Measurements from ENCODE around the gene SHISA9.

SHISA9 gene

GRCh38 chr16:12862941-12863340 lies 38.5 kb upstream of the SHISA9 start:
- Histone ChIP-seq H3K9ac (ENCODE audit: low read length) (no peak overlapping the region), H4K8ac (ENCODE audit: low read length) (no peak overlapping the region), H3K4me2 (ENCODE audit: low read length, poor library complexity, severe bottlenecking) (no peak overlapping the region), H3K18ac (ENCODE audit: low read depth in 1 of 2, low read length in 2 of 2) (no peak overlapping the region), H2AK5ac (ENCODE audit: low read length, severe bottlenecking) (no peak overlapping the region), H3K27ac (ENCODE audit: low read length, poor library complexity, severe bottlenecking) (no peak overlapping the region), H2BK120ac (ENCODE audit: low read depth, low read length) (no peak overlapping the region), H3K4me3 (ENCODE audit: insufficient read depth in 1 of 2, low read depth in 1 of 2, low read length in 2 of 2) (no peak overlapping the region), H4K91ac (ENCODE audit: low read length) (no peak overlapping the region), H2BK5ac (ENCODE audit: low read depth, low read length, poor library complexity, severe bottlenecking) (no peak overlapping the region), H2AFZ (ENCODE audit: low read depth, low read length) (no peak overlapping the region), H3K9me3 (ENCODE audit: control insufficient read depth, low read length) (no peaks in the 10 kb centered on the region), H3K4ac (ENCODE audit: low read depth in 1 of 2, low read length in 2 of 2) (no peak overlapping the region), H3K27me3 (ENCODE audit: control insufficient read depth in 1 of 2, insufficient read depth in 1 of 2, low read length in 2 of 2) (no peaks in the 10 kb centered on the region), H3K36me3 (ENCODE audit: control insufficient read depth in 1 of 2, insufficient read depth in 2 of 2, low read depth in 1 of 2, low read length in 2 of 2) (no peaks in the 10 kb centered on the region), H3K14ac (ENCODE audit: low read length in 2 of 2) (no peak overlapping the region), H3K4me1 (ENCODE audit: control insufficient read depth, insufficient read depth, low read depth, low read length) (peaks cover 2% of the 10 kb centered on the region), H3K23ac (ENCODE audit: low read length in 2 of 2) (no peak overlapping the region), H2BK15ac (ENCODE audit: low read depth, poor library complexity, severe bottlenecking) (no peak overlapping the region), H2BK12ac (ENCODE audit: low read length in 2 of 2) (no peak overlapping the region), H3K79me1 (replicated peaks; ENCODE audit: low read length, poor library complexity, severe bottlenecking) (no peaks in the 10 kb centered on the region)
- no peak for DNase-seq
- 100% methylated on average over 4 of the region's 5 CpGs for WGBS

- no peaks in the 10 kb centered on the region for H3K79me1 ChIP-seq (replicated peaks; ENCODE audit: low read length, poor library complexity, severe bottlenecking)
- no peak for DNase-seq
Measured at GRCh38 chr16:12866981-12867551, 34.3 kb upstream of the SHISA9 start.

DNA sequence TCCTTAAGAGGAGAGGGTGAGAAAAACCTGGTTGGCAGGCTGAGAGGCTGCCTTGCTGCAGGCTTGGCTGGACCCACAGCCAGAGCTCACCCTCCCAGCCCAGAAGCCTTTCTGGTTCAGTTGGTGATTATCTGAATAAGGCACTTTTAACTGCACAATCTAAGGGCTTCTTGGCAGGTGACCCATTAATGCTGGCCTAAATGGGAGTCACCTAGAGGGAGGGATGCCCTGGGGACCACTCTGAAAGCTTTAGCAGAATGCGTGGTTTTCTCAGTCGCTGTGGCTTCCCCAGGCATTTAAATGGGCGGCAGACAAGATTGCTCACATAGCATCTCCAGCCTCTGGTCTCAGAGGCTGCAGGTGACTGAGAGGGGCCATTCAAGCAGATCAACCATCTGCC lies 33.2 kb upstream of the SHISA9 start:
- no peak overlapping the region for H3K23ac ChIP-seq (ENCODE audit: low read length in 2 of 2)
- no peak overlapping the region for H2BK120ac ChIP-seq (ENCODE audit: low read depth, low read length)
- no peak overlapping the region for H2BK5ac ChIP-seq (ENCODE audit: low read depth, low read length, poor library complexity, severe bottlenecking)
- H3K4me2 ChIP-seq (ENCODE audit: low read length, poor library complexity, severe bottlenecking) = no peak overlapping the region
- no peak overlapping the region for H2BK12ac ChIP-seq (ENCODE audit: low read length in 2 of 2)
- H3K14ac ChIP-seq (ENCODE audit: low read length in 2 of 2) = no peak overlapping the region
- no peak overlapping the region for H3K18ac ChIP-seq (ENCODE audit: low read depth in 1 of 2, low read length in 2 of 2)
- WGBS = 89% methylated on average over 3 of the region's 3 CpGs
- no peak overlapping the region for H3K4me3 ChIP-seq (ENCODE audit: insufficient read depth in 1 of 2, low read depth in 1 of 2, low read length in 2 of 2)
- H4K91ac ChIP-seq (ENCODE audit: low read length) = no peak overlapping the region
- no peak overlapping the region for H3K4ac ChIP-seq (ENCODE audit: low read depth in 1 of 2, low read length in 2 of 2)
- H3K4me1 ChIP-seq (ENCODE audit: control insufficient read depth, insufficient read depth, low read depth, low read length) = no peaks in the 10 kb centered on the region
- H3K27me3 ChIP-seq (ENCODE audit: control insufficient read depth in 1 of 2, insufficient read depth in 1 of 2, low read length in 2 of 2) = peaks cover 0 to 6% of the 10 kb centered on the region in 2 experiments
- DNase-seq = no peak
- no peak overlapping the region for H4K8ac ChIP-seq (ENCODE audit: low read length)
- no peak overlapping the region for H2AFZ ChIP-seq (ENCODE audit: low read depth, low read length)
- H3K36me3 ChIP-seq (ENCODE audit: control insufficient read depth in 1 of 2, insufficient read depth in 2 of 2, low read depth in 1 of 2, low read length in 2 of 2) = no peaks in the 10 kb centered on the region
- peaks cover 11% of the 10 kb centered on the region for H3K9me3 ChIP-seq (ENCODE audit: control insufficient read depth, low read length)
- H3K79me1 ChIP-seq (replicated peaks; ENCODE audit: low read length, poor library complexity, severe bottlenecking) = no peaks in the 10 kb centered on the region
- no peak overlapping the region for H2AK5ac ChIP-seq (ENCODE audit: low read length, severe bottlenecking)
- no peak overlapping the region for H3K27ac ChIP-seq (ENCODE audit: low read length, poor library complexity, severe bottlenecking)
- no peak overlapping the region for H2BK15ac ChIP-seq (ENCODE audit: low read depth, poor library complexity, severe bottlenecking)
- no peak overlapping the region for H3K9ac ChIP-seq (ENCODE audit: low read length)

More at GRCh38 chr16:12866981-12867551, 34.3 kb upstream of the SHISA9 start:
- 59% methylated on average over 3 of the region's 3 CpGs for WGBS
- Histone ChIP-seq H2AK5ac (ENCODE audit: low read length, severe bottlenecking) (no peak overlapping the region), H3K27me3 (ENCODE audit: control insufficient read depth in 1 of 2, insufficient read depth in 1 of 2, low read length in 2 of 2) (peaks cover 0 to 6% of the 10 kb centered on the region in 2 experiments), H2BK120ac (ENCODE audit: low read depth, low read length) (no peak overlapping the region), H3K14ac (ENCODE audit: low read length in 2 of 2) (no peak overlapping the region), H3K4me3 (ENCODE audit: insufficient read depth in 1 of 2, low read depth in 1 of 2, low read length in 2 of 2) (no peak overlapping the region), H3K23ac (ENCODE audit: low read length in 2 of 2) (no peak overlapping the region), H2BK12ac (ENCODE audit: low read length in 2 of 2) (no peak overlapping the region), H3K36me3 (ENCODE audit: control insufficient read depth in 1 of 2, insufficient read depth in 2 of 2, low read depth in 1 of 2, low read length in 2 of 2) (no peaks in the 10 kb centered on the region), H4K91ac (ENCODE audit: low read length) (no peak overlapping the region), H3K9me3 (ENCODE audit: control insufficient read depth, low read length) (peaks cover 11% of the 10 kb centered on the region), H3K4me1 (ENCODE audit: control insufficient read depth, insufficient read depth, low read depth, low read length) (peaks cover 2% of the 10 kb centered on the region), H2AFZ (ENCODE audit: low read depth, low read length) (no peak overlapping the region), H3K4me2 (ENCODE audit: low read length, poor library complexity, severe bottlenecking) (no peak overlapping the region), H2BK5ac (ENCODE audit: low read depth, low read length, poor library complexity, severe bottlenecking) (no peak overlapping the region), H2BK15ac (ENCODE audit: low read depth, poor library complexity, severe bottlenecking) (no peak overlapping the region), H3K4ac (ENCODE audit: low read depth in 1 of 2, low read length in 2 of 2) (no peak overlapping the region), H3K9ac (ENCODE audit: low read length) (no peak overlapping the region), H3K27ac (ENCODE audit: low read length, poor library complexity, severe bottlenecking) (no peak overlapping the region), H3K18ac (ENCODE audit: low read depth in 1 of 2, low read length in 2 of 2) (no peak overlapping the region), H4K8ac (ENCODE audit: low read length) (no peak overlapping the region)

GRCh38 chr16:12868788-12869187 lies 32.6 kb upstream of the SHISA9 start:
- Histone ChIP-seq H3K36me3 (ENCODE audit: control insufficient read depth in 1 of 2, insufficient read depth in 2 of 2, low read depth in 1 of 2, low read length in 2 of 2) (no peaks in the 10 kb centered on the region), H3K4me3 (ENCODE audit: insufficient read depth in 1 of 2, low read depth in 1 of 2, low read length in 2 of 2) (no peak overlapping the region), H2AK5ac (ENCODE audit: low read length, severe bottlenecking) (no peak overlapping the region), H3K4ac (ENCODE audit: low read depth in 1 of 2, low read length in 2 of 2) (no peak overlapping the region), H2BK15ac (ENCODE audit: low read depth, poor library complexity, severe bottlenecking) (no peak overlapping the region), H3K27ac (ENCODE audit: low read length, poor library complexity, severe bottlenecking) (no peak overlapping the region), H3K23ac (ENCODE audit: low read length in 2 of 2) (no peak overlapping the region), H4K8ac (ENCODE audit: low read length) (no peak overlapping the region), H3K4me2 (ENCODE audit: low read length, poor library complexity, severe bottlenecking) (no peak overlapping the region), H3K79me1 (replicated peaks; ENCODE audit: low read length, poor library complexity, severe bottlenecking) (no peaks in the 10 kb centered on the region), H3K9me3 (ENCODE audit: control insufficient read depth, low read length) (peaks cover 11% of the 10 kb centered on the region), H2AFZ (ENCODE audit: low read depth, low read length) (no peak overlapping the region), H3K9ac (ENCODE audit: low read length) (no peak overlapping the region), H2BK120ac (ENCODE audit: low read depth, low read length) (no peak overlapping the region), H2BK5ac (ENCODE audit: low read depth, low read length, poor library complexity, severe bottlenecking) (no peak overlapping the region), H3K27me3 (ENCODE audit: control insufficient read depth in 1 of 2, insufficient read depth in 1 of 2, low read length in 2 of 2) (peaks cover 0 to 6% of the 10 kb centered on the region in 2 experiments), H3K14ac (ENCODE audit: low read length in 2 of 2) (no peak overlapping the region), H3K18ac (ENCODE audit: low read depth in 1 of 2, low read length in 2 of 2) (no peak overlapping the region), H2BK12ac (ENCODE audit: low read length in 2 of 2) (no peak overlapping the region), H4K91ac (ENCODE audit: low read length) (no peak overlapping the region), H3K4me1 (ENCODE audit: control insufficient read depth, insufficient read depth, low read depth, low read length) (no peaks in the 10 kb centered on the region)
- 84% methylated on average over 7 of the region's 8 CpGs for WGBS
- no peak for DNase-seq

All from mesenchymal stem cell (in vitro differentiated cells and primary cell).